ENCODE data around the gene GRAP2.
"Not testable (repeated sequence)": the region's sequence is repeated elsewhere in the genome, so short reads cannot be mapped to it uniquely, and the experiment has no call there.

GRAP2 gene

DNA sequence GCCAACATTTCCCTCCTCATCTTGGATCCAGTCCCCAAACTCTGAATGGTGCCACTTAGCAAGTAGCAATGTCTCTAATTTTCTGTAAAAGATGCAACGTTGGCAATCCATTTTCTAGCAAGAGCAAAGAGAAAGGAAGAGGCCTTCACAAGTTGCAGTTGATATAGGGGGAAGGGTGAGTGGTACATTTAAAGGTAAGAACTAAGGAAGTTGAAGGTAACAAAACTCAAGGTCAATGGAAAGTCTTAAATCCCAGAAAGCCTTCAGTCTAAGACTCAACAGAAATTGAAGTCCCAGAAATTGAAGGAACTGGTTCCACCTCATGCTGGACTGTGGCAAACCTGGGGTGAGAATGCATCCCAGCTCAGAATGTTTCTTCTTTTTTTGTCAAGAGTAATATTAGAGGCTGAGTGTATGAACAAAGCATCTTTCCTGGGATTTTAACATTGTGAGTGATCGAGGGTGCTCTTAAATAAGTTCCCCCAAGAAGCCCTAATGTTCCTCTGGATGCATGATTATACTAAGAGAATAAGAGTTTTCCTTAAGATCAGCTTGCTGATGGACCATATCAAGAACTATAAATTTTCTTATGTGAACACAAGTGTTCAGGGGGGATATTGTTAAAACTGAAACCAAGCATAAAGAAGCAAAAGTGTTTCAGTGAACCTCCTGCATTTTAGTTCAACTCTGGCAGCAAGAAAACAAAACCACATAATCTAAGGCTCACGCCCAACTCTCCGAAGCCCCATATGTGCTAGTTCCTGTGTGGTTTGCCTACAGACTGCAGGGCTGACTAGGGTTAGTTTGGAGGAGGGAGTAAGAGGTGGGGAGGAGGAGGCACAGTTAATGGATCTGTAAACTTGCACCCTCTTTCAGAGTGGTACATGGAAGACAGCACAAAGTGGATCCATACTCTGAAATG is at the start of gene GRAP2:
Gene GRAP2, plus strand, starts transcription at position 779 of the 922 bp plus-strand sequence. CDS start 46,023 bp downstream, outside the sequence.
- no peak for DNase-seq

DNA sequence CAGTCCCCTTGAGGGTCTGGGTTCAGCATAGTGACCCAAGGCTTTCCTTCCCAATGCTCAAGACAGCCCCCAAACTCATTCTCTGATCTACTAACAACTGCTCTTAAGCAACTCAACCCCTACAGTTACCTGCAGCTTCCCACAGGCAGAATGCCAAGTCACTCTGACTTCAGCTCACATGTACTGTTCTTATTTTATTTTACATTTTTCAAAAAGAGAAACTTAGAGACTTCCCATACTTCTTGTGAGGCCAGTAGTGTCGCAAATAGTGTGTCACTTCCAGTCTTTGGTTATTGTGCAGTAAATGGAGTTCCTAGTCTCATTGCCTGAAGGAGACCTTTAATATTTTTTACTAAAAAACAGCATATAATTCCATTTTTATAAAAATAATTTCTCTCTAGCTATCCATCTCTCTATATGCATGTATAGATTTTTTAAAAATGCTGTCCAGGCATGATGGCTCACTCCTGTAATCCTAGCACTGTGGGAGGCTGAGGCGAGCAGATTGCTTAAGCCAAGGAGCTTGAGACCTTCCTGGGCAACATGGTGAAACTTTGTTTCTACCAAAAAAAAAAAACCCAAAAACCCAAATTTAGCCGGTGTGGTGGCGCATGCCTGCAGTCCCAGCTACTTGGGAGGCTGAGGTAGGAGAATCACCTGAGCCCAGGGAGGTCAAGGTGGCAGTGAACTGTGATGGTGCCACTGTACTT is 49.1 kb upstream of the GRAP2 start:
- DNase-seq = no peak

DNA sequence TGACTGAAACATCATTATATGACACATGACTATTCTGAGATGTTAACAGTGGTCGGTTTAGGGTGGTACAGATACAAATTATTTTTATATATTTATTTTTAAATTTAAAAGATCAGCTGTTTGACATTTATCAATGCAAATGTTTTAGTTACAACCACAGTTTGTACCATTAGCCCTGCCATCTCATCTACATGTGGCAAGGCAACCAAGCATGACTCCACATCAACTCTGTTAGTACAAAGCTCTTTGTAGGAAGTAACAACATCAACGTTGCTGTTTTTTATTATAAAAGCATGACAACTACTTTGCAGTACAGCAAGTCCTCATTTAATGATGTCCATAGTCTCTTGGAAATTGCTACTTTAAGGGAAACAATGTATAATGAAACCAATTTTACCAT is 48.1 kb upstream of the GRAP2 start:
- no peak for DNase-seq

DNA sequence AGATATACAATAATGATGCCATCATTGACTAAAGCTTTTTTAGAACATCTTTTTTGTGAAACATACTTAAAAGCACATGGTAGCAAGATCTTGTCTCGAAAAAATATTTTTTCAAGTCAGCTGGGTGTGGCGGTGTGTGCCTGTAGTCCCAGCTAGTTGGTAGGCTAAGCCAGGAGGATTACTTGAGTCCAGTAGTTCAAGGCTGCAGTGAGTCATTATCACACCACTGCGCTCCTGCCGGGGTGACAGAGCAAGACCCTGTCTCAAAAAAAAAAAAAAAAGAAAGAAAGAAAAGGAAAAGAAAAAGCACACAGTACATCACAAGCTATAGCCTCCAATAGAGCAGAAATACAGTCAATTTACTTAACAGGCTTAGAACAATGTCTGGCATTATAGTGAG is 44.3 kb upstream of the GRAP2 start:
- DNase-seq = no peak

DNA sequence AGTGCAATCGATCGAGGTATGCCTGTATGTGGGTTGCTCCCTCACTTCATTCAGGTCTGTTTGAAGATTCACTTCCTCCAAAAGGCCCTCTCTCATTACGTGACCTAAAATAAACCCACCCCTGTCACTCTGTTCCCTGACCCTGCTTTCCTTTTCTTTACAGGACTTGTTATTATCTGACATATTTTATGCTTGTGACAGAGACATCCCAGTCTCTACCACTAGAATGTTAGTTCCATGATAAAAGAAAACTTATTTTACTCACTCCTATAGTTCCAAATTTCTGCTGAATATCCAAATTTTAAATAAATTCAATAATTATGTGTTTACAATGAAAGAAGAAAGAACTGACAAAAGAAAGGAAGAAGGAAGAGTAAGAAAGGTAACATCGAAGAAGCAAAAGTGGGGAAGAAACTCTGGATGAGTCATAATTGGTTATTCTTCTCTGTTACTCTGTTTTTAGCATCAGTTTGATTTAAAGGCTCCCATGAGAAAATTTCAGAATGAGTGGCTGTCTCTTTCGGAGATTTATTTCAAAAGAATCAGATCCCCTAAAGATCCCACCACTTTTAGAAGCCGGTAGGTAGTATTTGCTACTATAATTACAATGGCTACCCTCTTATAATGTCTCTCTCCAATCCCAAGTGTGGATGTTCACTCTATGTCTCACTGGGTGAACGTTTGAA is 40.8 kb upstream of the GRAP2 start:
- no peak for DNase-seq

DNA sequence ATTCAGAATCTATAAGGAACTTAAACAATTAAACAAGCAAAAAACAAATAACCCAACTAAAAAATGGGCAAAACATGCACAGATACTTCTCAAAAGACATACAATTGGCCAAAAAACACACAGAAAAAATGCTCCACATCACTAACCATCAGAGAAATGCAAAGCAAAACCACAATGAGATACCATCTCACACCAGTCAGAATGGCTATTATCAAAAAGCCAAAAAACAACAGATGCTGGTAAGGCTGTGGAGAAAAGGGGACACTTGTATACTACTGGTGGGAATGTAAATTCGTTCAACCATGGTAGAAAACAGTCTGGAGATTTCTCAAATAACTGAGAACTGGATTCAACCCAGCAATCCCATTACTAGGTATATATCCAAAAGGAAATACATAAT is 32.1 kb upstream of the GRAP2 start:
- DNase-seq = no peak

DNA sequence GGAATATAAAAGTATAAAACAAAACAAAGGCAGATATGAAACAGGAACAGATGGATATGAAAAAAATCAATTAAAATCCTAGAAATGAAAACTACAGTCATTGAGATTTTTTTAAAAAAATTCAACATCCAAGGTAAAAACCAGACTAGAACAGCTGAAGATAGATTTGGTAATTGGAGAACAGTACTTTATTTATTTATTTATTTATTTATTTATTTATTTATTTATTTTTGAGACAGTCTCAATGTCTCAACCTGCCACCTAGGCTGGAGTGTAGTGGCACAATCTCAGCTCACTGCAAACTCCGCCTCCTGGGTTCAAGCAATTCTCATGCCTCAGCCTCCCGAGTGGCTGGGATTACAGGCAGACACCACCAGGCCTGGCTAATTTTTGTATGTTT is 31.1 kb upstream of the GRAP2 start:
- not testable (repeated sequence) for DNase-seq

DNA sequence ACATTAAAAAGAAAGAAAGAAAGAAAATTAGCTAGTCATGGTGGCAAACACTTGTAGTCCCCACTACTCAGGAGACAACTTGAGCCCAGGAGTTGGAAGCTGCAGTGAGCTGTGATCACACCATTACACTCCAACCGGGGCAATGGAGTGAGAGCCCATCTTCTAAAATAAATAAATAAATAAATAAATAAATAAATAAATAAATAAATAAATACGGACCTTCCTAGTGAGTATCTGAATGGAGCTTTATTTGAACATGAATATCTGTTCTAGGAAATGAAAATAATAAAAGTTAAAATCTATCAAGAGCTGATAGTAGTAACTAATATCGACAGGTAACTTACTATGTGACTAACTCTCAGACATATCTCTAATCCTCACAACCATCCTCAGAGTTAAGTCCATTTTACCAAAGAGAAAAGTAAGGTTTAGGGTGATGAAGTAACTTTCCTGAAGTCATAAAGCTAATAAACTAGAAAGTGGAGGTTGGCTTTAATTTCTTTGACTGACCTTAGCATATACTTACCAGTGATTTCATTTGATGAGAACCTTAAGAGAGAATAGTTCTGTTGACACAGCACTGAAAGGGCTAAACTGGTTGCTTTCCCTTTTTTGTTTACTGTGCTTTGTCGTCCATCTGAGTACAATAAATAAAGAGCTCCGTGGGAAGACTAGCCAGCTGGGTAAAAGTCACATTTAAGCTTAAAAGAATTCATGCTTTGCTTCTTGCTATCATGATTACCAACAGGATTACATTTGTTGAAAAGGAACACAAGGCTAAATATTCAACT is 29.7 kb upstream of the GRAP2 start:
- DNase-seq = no peak

DNA sequence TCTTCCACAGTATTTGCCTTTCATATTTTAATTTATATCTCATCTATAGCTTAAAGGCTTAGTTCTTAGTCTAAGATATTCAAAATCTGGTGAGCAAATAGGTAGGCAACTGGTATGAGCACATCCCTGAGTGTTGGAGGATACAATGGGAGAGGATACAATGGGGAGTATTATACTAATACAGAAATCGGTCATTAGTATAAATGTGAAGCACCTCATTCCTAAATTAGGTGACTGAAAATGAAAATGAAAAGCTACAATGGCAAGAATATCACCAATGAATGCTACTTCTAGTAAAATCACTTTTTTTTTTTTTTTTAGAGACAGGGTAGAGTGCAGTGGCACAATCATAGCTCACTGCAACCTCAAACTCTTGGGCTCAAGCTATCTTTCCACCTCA is 28.3 kb upstream of the GRAP2 start:
- no peak for DNase-seq

DNA sequence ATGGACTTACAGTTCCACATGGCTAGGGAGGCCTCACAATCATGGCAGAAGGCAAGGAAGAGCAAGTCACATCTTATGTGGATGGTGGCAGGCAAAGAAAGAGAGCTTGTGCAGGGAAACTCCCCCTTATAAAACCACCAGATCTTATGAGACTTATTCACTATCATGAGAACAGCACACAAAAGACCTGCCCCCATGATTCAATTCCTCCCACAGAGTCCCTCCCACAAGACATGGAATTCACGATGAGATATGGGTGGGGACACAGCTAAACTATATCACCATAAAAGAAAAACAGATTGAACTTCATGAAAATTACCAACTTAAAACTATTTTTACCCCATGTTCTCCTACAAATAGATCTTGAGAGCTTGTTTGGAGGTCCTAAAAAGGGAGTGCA is 26.9 kb upstream of the GRAP2 start:
- DNase-seq = no peak

DNA sequence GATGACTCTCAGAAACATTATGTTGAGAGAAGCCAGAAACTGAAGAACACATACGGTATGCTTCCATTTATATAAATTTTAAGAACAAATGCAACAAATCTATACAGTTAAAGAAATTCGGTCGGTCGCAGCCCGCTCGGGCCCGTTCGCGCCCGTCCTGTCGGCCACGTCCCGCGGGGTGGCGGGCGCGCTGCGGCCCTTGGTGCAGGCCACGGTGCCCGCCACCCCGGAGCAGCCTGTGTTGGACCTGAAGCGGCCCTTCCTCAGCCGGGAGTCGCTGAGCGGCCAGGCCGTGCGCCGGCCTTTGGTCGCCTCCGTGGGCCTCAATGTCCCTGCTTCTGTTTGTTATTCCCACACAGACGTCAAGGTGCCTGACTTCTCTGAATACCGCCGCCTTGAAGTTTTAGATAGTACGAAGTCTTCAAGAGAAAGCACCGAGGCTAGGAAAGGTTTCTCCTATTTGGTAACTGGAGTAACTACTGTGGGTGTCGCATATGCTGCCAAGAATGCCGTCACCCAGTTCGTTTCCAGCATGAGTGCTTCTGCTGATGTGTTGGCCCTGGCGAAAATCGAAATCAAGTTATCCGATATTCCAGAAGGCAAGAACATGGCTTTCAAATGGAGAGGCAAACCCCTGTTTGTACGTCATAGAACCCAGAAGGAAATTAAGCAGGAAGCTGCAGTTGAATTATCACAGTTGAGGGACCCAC is 25.6 kb upstream of the GRAP2 start:
- DNase-seq = not testable (repeated sequence)

DNA sequence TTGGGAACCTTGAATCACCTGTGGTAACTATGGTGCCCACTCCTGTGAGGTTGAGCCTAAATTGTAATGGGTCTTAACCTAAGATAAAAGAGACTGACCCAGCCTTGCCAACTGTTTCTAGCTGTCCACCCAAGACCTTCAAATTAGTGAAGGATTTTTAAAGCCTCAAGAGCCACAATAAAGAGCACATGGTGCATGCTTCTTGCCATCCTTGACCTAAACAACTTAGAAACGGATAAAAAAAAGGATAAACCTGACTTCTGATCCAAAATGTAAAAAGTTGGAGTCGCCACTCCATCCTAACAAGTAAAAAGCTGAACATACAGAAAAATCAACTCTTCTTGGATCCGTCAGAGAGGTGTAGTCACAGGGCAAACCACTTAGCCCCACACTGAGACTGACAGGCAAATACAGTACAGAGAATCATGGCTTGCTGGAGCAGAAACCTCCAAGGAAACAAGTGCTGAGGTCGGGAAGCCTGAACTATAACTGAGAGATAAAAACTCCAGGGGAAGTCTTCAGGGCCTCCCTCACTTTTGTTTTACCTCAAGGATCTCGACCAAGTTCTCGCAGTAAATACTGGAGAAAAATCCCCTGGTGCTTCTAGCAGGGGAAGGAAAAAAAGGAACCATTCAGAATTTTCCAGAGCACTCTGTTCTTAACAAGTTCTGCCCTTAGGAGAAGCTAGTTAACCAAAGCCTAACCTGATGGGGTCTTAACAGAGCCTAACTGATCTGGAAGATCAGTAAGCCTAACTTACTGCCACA is 23.6 kb upstream of the GRAP2 start:
- no peak for DNase-seq

DNA sequence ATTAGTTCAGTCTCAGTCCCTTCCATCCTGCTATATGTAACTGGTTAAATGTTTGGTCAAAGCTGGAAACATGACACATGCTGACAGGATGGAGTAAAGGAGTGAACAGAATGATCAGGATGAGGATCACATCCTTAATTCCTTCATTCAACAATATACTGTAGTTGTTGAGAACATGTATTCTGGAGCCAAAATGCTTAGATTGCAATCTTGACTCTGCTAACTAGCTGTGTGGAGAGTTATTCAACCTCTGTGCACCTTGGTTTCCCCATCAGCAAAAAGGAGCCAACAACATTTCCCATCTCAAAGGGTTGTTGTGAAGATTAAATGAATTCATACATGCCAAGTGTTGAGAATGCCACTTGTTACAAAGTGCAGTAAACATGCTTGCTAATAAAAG is 20.2 kb upstream of the GRAP2 start:
- DNase-seq = no peak

DNA sequence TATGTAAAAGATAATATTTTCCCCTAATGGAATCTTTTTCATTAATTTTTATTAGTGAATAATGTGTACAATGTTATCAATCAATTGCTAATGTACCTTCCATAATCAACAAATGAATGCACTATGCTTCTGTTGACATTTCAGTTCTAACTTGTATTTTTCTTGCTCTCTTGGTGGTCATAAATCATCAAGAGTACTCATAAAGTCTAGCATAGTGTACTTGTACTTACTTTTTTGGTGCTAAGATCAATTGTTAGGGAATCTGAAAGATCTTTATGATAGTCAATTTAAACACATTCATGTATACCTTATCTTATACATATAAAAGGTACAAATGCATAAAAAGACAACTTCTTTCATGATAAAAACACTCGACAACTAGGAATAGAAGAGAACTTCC is 17.8 kb upstream of the GRAP2 start:
- DNase-seq = no peak

DNA sequence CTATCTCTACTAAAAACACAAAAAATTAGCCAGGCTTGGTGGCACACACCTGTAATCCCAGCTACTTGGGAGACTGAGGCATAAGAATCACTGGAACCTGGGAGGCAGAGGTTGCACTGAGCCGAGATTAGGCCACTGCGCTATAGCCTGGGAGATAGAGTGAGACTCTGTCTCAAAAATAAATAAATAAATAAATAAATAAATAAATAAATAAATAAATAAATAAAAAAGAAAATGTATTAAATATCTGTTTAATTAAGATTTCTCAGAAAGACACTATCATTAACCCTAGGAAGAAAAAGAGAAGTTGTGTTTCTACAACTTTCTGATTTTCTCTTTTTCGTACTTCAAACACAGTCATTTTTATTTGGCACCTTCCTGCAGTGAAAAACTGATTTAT is 11.0 kb upstream of the GRAP2 start:
- DNase-seq = not testable (repeated sequence)

DNA sequence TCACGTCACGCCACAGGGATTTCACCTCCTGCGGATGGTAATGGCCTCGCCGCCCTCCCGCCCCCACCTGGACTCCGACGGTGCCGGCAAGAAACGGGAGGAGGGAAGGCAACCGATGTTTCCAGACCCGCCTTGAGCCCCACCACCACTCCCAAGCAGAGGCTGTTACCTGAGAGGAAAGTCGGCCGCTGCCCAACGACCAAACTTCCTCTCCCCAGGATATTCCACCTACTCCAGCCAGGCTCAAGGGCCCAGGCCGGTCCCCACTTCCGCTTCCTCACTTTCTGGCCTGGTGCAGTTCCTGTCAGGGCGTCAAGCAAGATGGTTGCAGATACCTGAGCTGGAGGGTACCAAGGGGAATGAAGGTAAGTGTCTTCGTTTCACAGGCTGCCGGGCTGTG is 7.4 kb upstream of the GRAP2 start, which contains the start of gene ENTHD1:
Gene ENTHD1, minus strand, starts transcription at position 235 of the 400 bp plus-strand sequence. CDS start 6,012 bp downstream, outside the sequence.
- no peak for DNase-seq

DNA sequence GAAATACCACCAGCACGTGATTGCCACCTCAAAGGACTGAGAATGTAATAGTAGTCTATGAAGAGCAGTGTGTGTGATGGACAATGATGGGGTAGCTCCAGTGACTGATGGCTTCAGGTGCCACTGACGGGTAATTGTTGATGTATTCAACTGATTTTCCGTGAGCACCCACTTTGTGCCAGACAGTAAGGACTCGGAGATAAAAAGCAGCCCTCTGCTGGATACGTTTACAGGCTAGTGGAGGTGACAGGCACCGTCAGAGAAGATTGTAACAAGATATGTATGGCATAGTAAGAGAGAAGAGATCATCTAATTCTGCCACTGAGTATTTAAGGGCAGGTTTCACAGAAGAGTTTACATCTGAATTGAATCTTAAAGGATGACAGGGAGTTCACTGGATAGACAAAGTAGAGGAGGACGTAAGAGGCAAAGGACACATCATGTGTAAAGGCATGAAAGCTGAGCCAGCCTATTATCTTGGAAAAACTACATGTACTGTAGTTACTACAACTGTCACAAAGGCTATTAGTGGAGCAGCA is 6.3 kb upstream of the GRAP2 start:
- DNase-seq = no peak

DNA sequence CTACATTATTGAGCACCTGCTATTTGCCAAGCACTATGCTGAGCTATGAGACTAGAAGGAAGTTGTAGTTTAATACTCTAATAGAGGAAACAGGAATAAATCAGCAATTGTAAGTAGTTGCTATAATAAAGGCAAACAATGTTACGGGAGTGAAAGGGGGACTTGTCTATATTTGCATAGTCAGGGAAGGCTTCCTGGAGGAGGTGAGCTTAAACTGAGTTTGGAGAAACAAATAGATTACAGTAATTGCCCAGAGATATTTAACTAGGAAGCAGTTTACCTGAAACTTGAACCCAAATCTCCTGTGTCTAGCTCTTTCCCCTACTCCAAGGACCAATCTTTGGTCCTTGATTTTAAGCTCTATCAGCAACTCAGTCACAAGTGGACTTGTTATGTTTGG is 5.2 kb upstream of the GRAP2 start:
- DNase-seq = no peak

DNA sequence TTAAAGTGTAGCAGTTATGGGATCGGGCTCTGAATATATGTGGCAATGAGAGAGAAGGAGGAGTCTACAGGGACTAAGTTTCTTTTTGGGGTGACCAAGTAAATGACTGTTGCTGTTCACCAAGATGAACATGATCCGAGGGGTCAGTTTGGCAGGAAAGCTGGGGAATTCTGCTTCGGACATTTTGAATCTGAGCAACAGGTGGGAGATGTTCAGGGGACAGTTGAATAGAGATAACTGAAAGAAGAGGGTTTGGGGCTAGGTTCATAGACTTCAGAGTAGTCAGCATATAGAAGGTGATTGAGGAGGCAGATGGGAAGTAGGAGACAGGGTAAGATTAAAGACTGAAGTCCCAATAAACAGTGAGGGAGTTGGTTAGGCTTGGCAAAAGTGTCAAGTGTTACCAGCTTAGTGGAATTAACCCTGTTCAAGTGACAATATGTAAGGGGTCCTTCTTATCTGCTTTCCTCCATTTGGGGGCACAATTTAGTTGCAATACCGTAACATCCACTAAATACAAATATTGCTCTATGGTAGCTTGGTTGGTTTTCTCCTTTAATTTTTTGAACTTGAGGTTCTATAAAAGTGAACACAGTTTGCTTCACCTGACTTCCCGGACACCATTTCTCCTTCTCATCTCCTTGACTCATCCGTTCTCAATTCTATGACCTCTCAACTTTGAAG is 4.4 kb upstream of the GRAP2 start:
- DNase-seq = no peak

DNA sequence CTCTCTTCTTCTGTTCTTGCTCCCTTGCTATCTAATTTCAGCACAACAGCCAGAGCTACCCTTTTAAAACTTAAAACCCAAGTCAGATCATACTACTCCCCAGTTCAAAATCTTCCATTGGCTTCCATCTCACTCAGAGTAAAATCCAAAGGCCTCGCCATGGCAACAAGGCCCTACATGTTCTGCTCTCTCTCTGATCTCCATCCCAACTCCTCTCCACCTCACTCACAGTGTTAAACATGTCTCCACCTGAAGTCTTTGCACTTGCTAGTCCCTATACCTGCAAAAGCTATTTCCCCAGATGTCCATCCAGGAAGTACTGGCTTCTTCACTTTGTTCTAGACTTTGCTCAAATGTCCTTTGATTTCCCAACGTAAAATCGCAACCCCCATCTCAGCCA is 3.0 kb upstream of the GRAP2 start:
- no peak for DNase-seq

Measured in SHP77 (cell line).